Neural progenitor cell (in vitro differentiated cells): Measurements from ENCODE around the gene ZG16. TPM values are rescaled to one million over a fixed set of nuclear protein-coding genes. Genes with fewer than 3 reads are reported as not detected.
A peak's percentile ranks its signal among the peaks of the same experiment; 100 is the strongest.

Experiments used
- DNase-seq: peaks from one replicate; pipeline ENCODE4 v3.0.0-alpha.2; 2016; ENCODE audit warnings: low spot score
- H2AFZ ChIP-seq: fragments of 200-600 bp; sonication (generic); replicated peaks from 2 replicates; pipeline ENCODE4 v1.6.1; 2016; ENCODE audit warnings: antibody characterized with exemption
- H3F3A ChIP-seq: fragments of 200-600 bp; sonication (generic); 2 replicates; pipeline ENCODE4 v1.6.1; 2016; ENCODE audit warnings: antibody characterized with exemption, low read depth
- H3K27ac ChIP-seq: fragments of 200-600 bp; sonication (generic); 2 replicates; pipeline ENCODE4 v1.5.1; 2016; ENCODE audit warnings: mild to moderate bottlenecking
- H3K27me3 ChIP-seq: fragments of 200-600 bp; sonication (generic); 2 replicates; pipeline ENCODE4 v1.6.1; 2016; ENCODE audit warnings: mild to moderate bottlenecking, moderate library complexity
- H3K36me3 ChIP-seq: fragments of 200-600 bp; sonication (generic); 2 replicates; pipeline ENCODE4 v1.5.1; 2016
- H3K4me1 ChIP-seq: fragments of 200-600 bp; sonication (generic); 2 replicates; pipeline ENCODE4 v1.6.1; 2016; ENCODE audit warnings: mixed run types
- H3K4me2 ChIP-seq: fragments of 200-600 bp; sonication (generic); 2 replicates; pipeline ENCODE4 v1.6.1; 2016
- H3K4me3 ChIP-seq: fragments of 200-600 bp; sonication (generic); 2 replicates; pipeline ENCODE4 v1.5.1; 2016
- H3K79me2 ChIP-seq: fragments of 200-600 bp; sonication (generic); 2 replicates; pipeline ENCODE4 v1.6.1; 2016; ENCODE audit warnings: low read depth
- H3K9ac ChIP-seq: fragments of 200-600 bp; sonication (generic); 2 replicates; pipeline ENCODE4 v1.6.1; 2016
- H3K9me3 ChIP-seq: fragments of 200-600 bp; sonication (generic); 2 replicates; pipeline ENCODE4 v1.5.1; 2016; ENCODE audit warnings: low read depth
- H4K20me1 ChIP-seq: fragments of 200-600 bp; sonication (generic); 2 replicates; pipeline ENCODE4 v1.6.1; 2016; ENCODE audit warnings: low read depth
- H3K27ac Mint-ChIP-seq: 3 replicates; pipeline ENCODE4 v1.8.0; 2021; ENCODE audit warnings: mixed read lengths
- H3K27me3 Mint-ChIP-seq: 2 replicates; pipeline ENCODE4 v1.8.0; 2022; ENCODE audit warnings: low read depth, mild to moderate bottlenecking, inconsistent platforms, moderate library complexity, mixed read lengths; ENCODE audit not compliant: insufficient read depth
- H3K36me3 Mint-ChIP-seq: 3 replicates; pipeline ENCODE4 v1.8.0; 2021; ENCODE audit warnings: mixed read lengths
- H3K4me1 Mint-ChIP-seq: 3 replicates; pipeline ENCODE4 v1.8.0; 2021; ENCODE audit warnings: mixed read lengths
- H3K4me3 Mint-ChIP-seq: 3 replicates; pipeline ENCODE4 v1.8.0; 2021; ENCODE audit warnings: mild to moderate bottlenecking, moderate library complexity, mixed read lengths
- H3K9me3 Mint-ChIP-seq: 3 replicates; pipeline ENCODE4 v1.8.0; 2020; ENCODE audit warnings: mixed read lengths
- CTCF ChIP-seq: fragments of 200-600 bp; sonication (generic); IDR thresholded peaks from 2 replicates; pipeline ENCODE4 v1.5.1; 2017; ENCODE audit warnings: antibody characterized with exemption, mild to moderate bottlenecking
- EZH2 ChIP-seq: fragments of 200-600 bp; sonication (generic); IDR thresholded peaks from 2 replicates; pipeline ENCODE4 v1.6.1; 2017; ENCODE audit warnings: antibody characterized with exemption, mild to moderate bottlenecking, moderate library complexity
- EZH2phosphoT487 ChIP-seq: fragments of 200-600 bp; sonication (generic); IDR thresholded peaks from 2 replicates; pipeline ENCODE4 v1.6.1; 2017; ENCODE audit warnings: antibody characterized with exemption
- small RNA-seq: library from RNA; depleted of rRNA; stranded (forward); fragments of <200 nt; gene quantifications from one replicate; pipeline ENCODE3, GENCODE V24; 2015
- total RNA-seq: library from RNA; depleted of rRNA; stranded (reverse); fragments of >200 nt; gene quantifications from 2 replicates; pipeline ENCODE4 v1.2.3, GENCODE V29; 2015; ENCODE audit warnings: low replicate concordance

The ZG16 gene
- total RNA-seq, 1 donor from 2014 or later = not detected

GRCh38 chr16:29830774-29831173 is 52.7 kb downstream of the ZG16 start:
- Mint-ChIP-seq H3K4me1 (peaks cover 6% of the 10 kb centered on the region), H3K27me3 (peaks cover 5% of the 10 kb centered on the region), H3K9me3 (no peaks in the 10 kb centered on the region), H3K4me3 (peak overlapping the region; percentile 18), H3K36me3 (no peaks in the 10 kb centered on the region), H3K27ac (no peak overlapping the region)
- H3K4me2 ChIP-seq = no peak overlapping the region
- H3K4me3 ChIP-seq = no peak overlapping the region
- no peaks in the 10 kb centered on the region for H3K79me2 ChIP-seq
- peaks cover 4% of the 10 kb centered on the region for H3K4me1 ChIP-seq
- no peak overlapping the region for H3K27ac ChIP-seq
- TF ChIP-seq CTCF (no peak), EZH2 (no peak), EZH2phosphoT487 (no peak)
- no peaks in the 10 kb centered on the region for H3K27me3 ChIP-seq
- H3F3A ChIP-seq = peaks cover 4% of the 10 kb centered on the region
- H3K36me3 ChIP-seq = no peaks in the 10 kb centered on the region
- no peak for DNase-seq
- H3K9me3 ChIP-seq = no peaks in the 10 kb centered on the region
- H4K20me1 ChIP-seq = no peaks in the 10 kb centered on the region
- H2AFZ ChIP-seq = no peak overlapping the region
- no peak overlapping the region for H3K9ac ChIP-seq

GRCh38 chr16:29831490-29831889 is 53.4 kb downstream of the ZG16 start:
- H3K4me1 ChIP-seq = no peaks in the 10 kb centered on the region
- no peak overlapping the region for H3K27ac Mint-ChIP-seq

More at GRCh38 chr16:29831490-29831889, 53.4 kb downstream of the ZG16 start:
- no peak overlapping the region for H3K4me3 Mint-ChIP-seq
- Histone ChIP-seq H3K9ac (no peak overlapping the region), H4K20me1 (no peaks in the 10 kb centered on the region), H3K27me3 (no peaks in the 10 kb centered on the region), H3K36me3 (no peaks in the 10 kb centered on the region), H3K27ac (no peak overlapping the region), H3K9me3 (no peaks in the 10 kb centered on the region), H3F3A (no peaks in the 10 kb centered on the region), H2AFZ (no peak overlapping the region), H3K4me3 (no peak overlapping the region), H3K79me2 (no peaks in the 10 kb centered on the region), H3K4me2 (no peak overlapping the region)
- no peaks in the 10 kb centered on the region for H3K9me3 Mint-ChIP-seq
- no peak for DNase-seq
- peaks cover 6% of the 10 kb centered on the region for H3K27me3 Mint-ChIP-seq
- TF ChIP-seq CTCF = no peak
- no peak for TF ChIP-seq EZH2phosphoT487
- TF ChIP-seq EZH2 = no peak
- no peaks in the 10 kb centered on the region for H3K36me3 Mint-ChIP-seq
- peaks cover 6% of the 10 kb centered on the region for H3K4me1 Mint-ChIP-seq

Small RNA genes within 50 kb of the gene (small RNA-seq; reads per million reads assigned to genes)
- gene AC009133.6 (not detected), gene AC120114.4 (not detected)

Other genes with a start within 250 kb of the ZG16 start
- 0.02 and 0.25 TPM in 2 replicates for gene SPN, start 115.0 kb upstream of the ZG16 start, total RNA-seq
- 49.6 and 112 TPM in 2 replicates for gene QPRT, start 99.1 kb upstream of the ZG16 start, total RNA-seq
- not detected in 2 replicates for gene C16orf54, start 32.3 kb upstream of the ZG16 start, total RNA-seq
- 173 and 275 TPM in 2 replicates for gene KIF22, start 12.5 kb downstream of the ZG16 start, total RNA-seq
- gene MAZ, start 28.3 kb downstream of the ZG16 start, total RNA-seq = 120 and 220 TPM in 2 replicates
- gene PRRT2, start 33.9 kb downstream of the ZG16 start, total RNA-seq = 23.5 and 71.4 TPM in 2 replicates
- 47.2 and 88.3 TPM in 2 replicates for gene PAGR1, start 37.9 kb downstream of the ZG16 start, total RNA-seq
- 2.4 and 4.4 TPM in 2 replicates for gene MVP, start 42.2 kb downstream of the ZG16 start, total RNA-seq
- 21.0 and 61.7 TPM in 2 replicates for gene CDIPT, start 85.0 kb downstream of the ZG16 start, total RNA-seq
- gene SEZ6L2, start 121.3 kb downstream of the ZG16 start, total RNA-seq = 11.7 and 31.5 TPM in 2 replicates
- 0.97 and 4.5 TPM in 2 replicates for gene ASPHD1, start 122.2 kb downstream of the ZG16 start, total RNA-seq
- 3.9 and 12.0 TPM in 2 replicates for gene KCTD13, start 148.0 kb downstream of the ZG16 start, total RNA-seq
- gene TMEM219, start 183.8 kb downstream of the ZG16 start, total RNA-seq = 50.7 and 123 TPM in 2 replicates
- gene TAOK2, start 195.6 kb downstream of the ZG16 start, total RNA-seq = 13.8 and 49.9 TPM in 2 replicates
- gene HIRIP3, start 217.4 kb downstream of the ZG16 start, total RNA-seq = 4.7 and 14.1 TPM in 2 replicates
- gene INO80E, start 218.0 kb downstream of the ZG16 start, total RNA-seq = 104 and 129 TPM in 2 replicates
- 3.1 and 8.1 TPM in 2 replicates for gene DOC2A, start 232.8 kb downstream of the ZG16 start, total RNA-seq
- gene C16orf92, start 244.9 kb downstream of the ZG16 start, total RNA-seq = not detected in 2 replicates